Mesenchymal stem cell (in vitro differentiated cells and primary cell): ENCODE results near the gene NTRK1.
"Not testable (repeated sequence)": the region's sequence is repeated elsewhere in the genome, so short reads cannot be mapped to it uniquely, and the experiment has no call there.

Experiments used
- DNase-seq: peaks from one replicate; pipeline ENCODE4 v3.0.0-alpha.2; 2013
- H2AFZ ChIP-seq: one replicate; pipeline ENCODE4 v1.6.1; 2013; ENCODE audit warnings: low read depth, mild to moderate bottlenecking, control low read depth, inconsistent platforms, low read length, moderate library complexity
- H2AK5ac ChIP-seq: 2 replicates; pipeline ENCODE4 v1.6.1; 2013; ENCODE audit warnings: low read length, moderate library complexity, mild to moderate bottlenecking, inconsistent platforms; ENCODE audit not compliant: severe bottlenecking
- H2BK120ac ChIP-seq: one replicate; pipeline ENCODE4 v1.6.1; 2013; ENCODE audit warnings: low read depth, mild to moderate bottlenecking, inconsistent platforms, low read length, moderate library complexity
- H2BK12ac ChIP-seq, 2 experiments: one replicate each; pipeline ENCODE4 v1.6.1; 2013; ENCODE audit warnings: inconsistent platforms in 2 of 2, low read length in 2 of 2, mild to moderate bottlenecking in 2 of 2, moderate library complexity in 2 of 2, control low read depth in 1 of 2
- H2BK15ac ChIP-seq: one replicate; pipeline ENCODE4 v1.6.1; 2013; ENCODE audit warnings: mild to moderate bottlenecking, low read depth, inconsistent platforms; ENCODE audit not compliant: poor library complexity, severe bottlenecking
- H2BK5ac ChIP-seq: 2 replicates; pipeline ENCODE4 v1.6.1; 2013; ENCODE audit warnings: low read depth, mild to moderate bottlenecking, low read length, control low read depth, inconsistent platforms; ENCODE audit not compliant: poor library complexity, severe bottlenecking
- H3K14ac ChIP-seq, 2 experiments: one replicate each; pipeline ENCODE4 v1.6.1; 2013; ENCODE audit warnings: inconsistent platforms in 2 of 2, low read length in 2 of 2, control low read depth in 1 of 2, mild to moderate bottlenecking in 1 of 2, moderate library complexity in 1 of 2
- H3K18ac ChIP-seq, 2 experiments: one replicate each; pipeline ENCODE4 v1.6.1; 2013; ENCODE audit warnings: inconsistent platforms in 2 of 2, low read length in 2 of 2, control low read depth in 1 of 2, low read depth in 1 of 2, mild to moderate bottlenecking in 1 of 2
- H3K23ac ChIP-seq, 2 experiments: one replicate each; pipeline ENCODE4 v1.6.1; 2013; ENCODE audit warnings: inconsistent platforms in 2 of 2, low read length in 2 of 2, mild to moderate bottlenecking in 2 of 2, moderate library complexity in 2 of 2, control low read depth in 1 of 2
- H3K27ac ChIP-seq: 2 replicates; pipeline ENCODE4 v1.5.1; 2013; ENCODE audit warnings: mild to moderate bottlenecking, moderate library complexity, low read length, control low read depth, inconsistent platforms; ENCODE audit not compliant: poor library complexity, severe bottlenecking
- H3K27me3 ChIP-seq, 2 experiments: 2 replicates each; pipeline versions ENCODE4 v1.6.1 to v1.7.0; 2013; ENCODE audit warnings: low read length in 2 of 2, mild to moderate bottlenecking in 2 of 2, moderate library complexity in 2 of 2, control low read depth in 1 of 2, inconsistent platforms in 1 of 2; ENCODE audit not compliant: control insufficient read depth in 1 of 2, insufficient read depth in 1 of 2
- H3K36me3 ChIP-seq, 2 experiments: 2 replicates each; pipeline versions ENCODE4 v1.6.1 to v1.7.0; 2013; ENCODE audit warnings: low read length in 2 of 2, control low read depth in 1 of 2, inconsistent platforms in 1 of 2, low read depth in 1 of 2, mild to moderate bottlenecking in 1 of 2; ENCODE audit not compliant: insufficient read depth in 2 of 2, control insufficient read depth in 1 of 2
- H3K4ac ChIP-seq, 2 experiments: one replicate each; pipeline ENCODE4 v1.6.1; 2013; ENCODE audit warnings: inconsistent platforms in 2 of 2, low read length in 2 of 2, mild to moderate bottlenecking in 2 of 2, moderate library complexity in 2 of 2, control low read depth in 1 of 2, low read depth in 1 of 2
- H3K4me1 ChIP-seq: 2 replicates; pipeline ENCODE4 v1.6.1; 2013; ENCODE audit warnings: low read depth, low read length, control low read depth; ENCODE audit not compliant: control insufficient read depth, insufficient read depth
- H3K4me2 ChIP-seq: 2 replicates; pipeline ENCODE4 v1.6.1; 2013; ENCODE audit warnings: low read length, mild to moderate bottlenecking, inconsistent platforms; ENCODE audit not compliant: poor library complexity, severe bottlenecking
- H3K4me3 ChIP-seq, 2 experiments: 2 replicates each; pipeline versions ENCODE4 v1.5.1 to v1.7.0; 2013; ENCODE audit warnings: low read length in 2 of 2, mild to moderate bottlenecking in 2 of 2, control low read depth in 1 of 2, low read depth in 1 of 2; ENCODE audit not compliant: insufficient read depth in 1 of 2
- H3K79me1 ChIP-seq: replicated peaks from 2 replicates; pipeline ENCODE4 v1.6.1; 2013; ENCODE audit warnings: mild to moderate bottlenecking, control low read depth, low read length, inconsistent platforms; ENCODE audit not compliant: poor library complexity, severe bottlenecking
- H3K9ac ChIP-seq: 2 replicates; pipeline ENCODE4 v1.7.0; 2013; ENCODE audit warnings: mild to moderate bottlenecking, low read length, moderate library complexity
- H3K9me3 ChIP-seq: 2 replicates; pipeline ENCODE4 v1.7.0; 2013; ENCODE audit warnings: mild to moderate bottlenecking, low read length; ENCODE audit not compliant: control insufficient read depth
- H4K8ac ChIP-seq: one replicate; pipeline ENCODE4 v1.6.1; 2013; ENCODE audit warnings: inconsistent platforms, mild to moderate bottlenecking, low read length, moderate library complexity
- H4K91ac ChIP-seq: one replicate; pipeline ENCODE4 v1.6.1; 2013; ENCODE audit warnings: mild to moderate bottlenecking, low read length, inconsistent platforms
- WGBS: methylation state at CpG from one replicate; pipeline ENCODE4 v1.1.7; 2013; ENCODE audit warnings: mixed read lengths; 5-methylcytosine and 5-hydroxymethylcytosine counted together

Gene NTRK1

DNA sequence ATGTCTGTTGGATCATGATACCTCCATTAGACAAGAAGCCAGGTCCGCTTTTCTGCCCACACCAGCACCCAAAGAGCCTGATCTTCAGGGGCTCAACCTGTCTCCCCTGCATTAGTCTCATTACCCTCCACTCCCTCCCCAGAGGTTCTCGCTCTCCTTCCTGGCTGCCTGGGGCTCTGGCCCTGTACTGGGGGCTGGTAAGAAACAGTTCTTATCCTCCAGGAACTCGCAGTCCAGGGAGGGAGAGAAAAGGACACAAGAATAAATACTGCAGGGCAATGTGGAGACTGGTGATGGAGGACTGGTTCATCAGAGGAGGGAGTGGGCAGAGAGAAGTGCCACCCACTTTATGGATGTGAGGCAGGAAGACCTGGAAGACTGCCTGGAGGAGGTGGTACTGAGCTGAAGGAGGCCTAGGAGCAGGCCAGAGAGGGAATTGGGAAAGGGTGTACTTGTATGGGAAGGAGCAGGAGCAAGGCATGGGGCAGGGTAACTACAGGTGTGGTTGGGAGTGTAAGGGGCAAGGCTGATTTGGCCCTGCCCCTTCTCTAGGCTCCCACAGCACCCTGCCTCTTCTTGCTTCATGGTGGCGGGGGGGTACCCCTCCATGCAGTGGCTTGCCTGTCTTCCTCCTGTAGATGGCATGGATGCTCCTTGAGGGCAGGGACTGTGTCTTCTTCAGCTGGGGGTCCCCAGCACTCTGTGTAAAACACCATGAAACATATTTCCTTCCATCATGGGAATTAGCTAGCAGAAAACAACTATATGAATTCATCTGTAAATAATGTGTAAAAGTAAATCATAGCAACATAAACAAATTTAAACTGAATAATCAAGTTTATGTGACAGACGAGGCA, 64.7 kb downstream of the NTRK1 start:
- Histone ChIP-seq H4K8ac (no peak overlapping the region), H3K4me3 (no peak overlapping the region), H3K18ac (no peak overlapping the region), H2BK120ac (no peak overlapping the region), H3K4ac (no peak overlapping the region), H3K4me1 (peaks cover 28% of the 10 kb centered on the region), H3K27me3 (peaks cover 87 to 88% of the 10 kb centered on the region in 2 experiments), H2BK15ac (no peak overlapping the region), H2BK5ac (no peak overlapping the region), H2BK12ac (no peak overlapping the region), H2AK5ac (no peak overlapping the region), H3K23ac (no peak overlapping the region), H3K9ac (no peak overlapping the region), H3K4me2 (no peak overlapping the region), H3K79me1 (no peaks in the 10 kb centered on the region), H3K27ac (no peak overlapping the region), H3K36me3 (no peaks in the 10 kb centered on the region), H4K91ac (no peak overlapping the region), H3K14ac (peak overlapping the region in 1 of 2 experiments; percentile 49), H2AFZ (no peak overlapping the region), H3K9me3 (no peaks in the 10 kb centered on the region)
- no peak for DNase-seq
- WGBS = 69% methylated on average over 4 of the region's 5 CpGs

DNA sequence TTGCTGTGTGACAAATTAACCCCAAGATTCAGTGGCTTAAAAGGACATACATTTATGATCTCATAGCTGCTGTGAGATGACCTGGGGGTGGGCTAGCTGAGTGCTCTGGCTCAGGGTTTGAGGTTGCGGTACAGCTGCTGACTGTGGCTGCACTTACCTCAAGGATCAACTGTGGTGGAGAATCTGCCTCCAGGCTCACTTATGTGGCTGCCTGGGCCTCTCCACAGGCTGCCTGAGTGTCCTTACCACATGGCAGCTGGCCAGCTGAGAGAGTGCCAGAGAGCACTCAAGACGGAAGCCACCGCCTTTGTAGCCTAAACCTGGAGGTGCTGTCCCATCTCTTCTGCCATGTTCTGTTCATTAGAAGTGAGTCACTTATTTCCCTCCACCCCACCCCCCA, 65.5 kb downstream of the NTRK1 start:
- no peak overlapping the region for H3K4me2 ChIP-seq
- H3K79me1 ChIP-seq = no peaks in the 10 kb centered on the region
- no peak overlapping the region for H2AFZ ChIP-seq
- H3K4me1 ChIP-seq = peaks cover 23% of the 10 kb centered on the region
- no peak overlapping the region for H3K27ac ChIP-seq
- no peak overlapping the region for H4K91ac ChIP-seq
- H2BK5ac ChIP-seq = no peak overlapping the region
- H3K9me3 ChIP-seq = no peaks in the 10 kb centered on the region
- H3K4me3 ChIP-seq = no peak overlapping the region
- peaks cover 80 to 87% of the 10 kb centered on the region in 2 experiments for H3K27me3 ChIP-seq
- no peak overlapping the region for H3K18ac ChIP-seq
- no peak overlapping the region for H4K8ac ChIP-seq
- no peak overlapping the region for H2BK15ac ChIP-seq
- 35% methylated on average over 3 of the region's 3 CpGs for WGBS
- H3K4ac ChIP-seq = no peak overlapping the region
- H2BK120ac ChIP-seq = no peak overlapping the region
- H3K36me3 ChIP-seq = no peaks in the 10 kb centered on the region
- no peak overlapping the region for H3K14ac ChIP-seq
- no peak overlapping the region for H2BK12ac ChIP-seq
- H2AK5ac ChIP-seq = no peak overlapping the region
- H3K9ac ChIP-seq = no peak overlapping the region
- peak; percentile 88 for DNase-seq
- no peak overlapping the region for H3K23ac ChIP-seq

DNA sequence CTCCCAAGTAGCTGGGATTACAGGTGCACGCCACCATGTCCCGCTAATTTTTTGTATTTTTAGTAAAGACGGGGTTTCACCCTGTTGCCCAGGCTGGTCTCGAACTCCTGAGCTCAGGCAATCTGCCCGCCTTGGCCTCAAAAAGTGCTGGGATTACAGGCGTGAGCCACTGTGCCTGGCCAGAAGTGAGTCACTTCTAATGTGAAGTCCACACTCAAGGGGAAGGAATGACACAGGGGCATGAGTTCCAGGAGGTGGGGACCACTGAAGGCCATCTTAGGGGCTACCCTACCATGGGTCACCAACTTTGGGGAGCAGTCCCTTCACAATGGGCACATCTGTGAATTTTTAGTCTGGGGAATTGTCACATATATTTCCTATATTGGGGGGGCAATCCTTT, 66.0 kb downstream of the NTRK1 start:
- not testable (repeated sequence) for H4K91ac ChIP-seq, H2BK120ac ChIP-seq, H2AFZ ChIP-seq, H2AK5ac ChIP-seq, H2BK15ac ChIP-seq, H2BK5ac ChIP-seq, H3K79me1 ChIP-seq, H2BK12ac ChIP-seq, H3K9me3 ChIP-seq, H3K14ac ChIP-seq, H3K4me3 ChIP-seq, H4K8ac ChIP-seq, H3K18ac ChIP-seq, H3K36me3 ChIP-seq, H3K4ac ChIP-seq, H3K23ac ChIP-seq, H3K27ac ChIP-seq, H3K9ac ChIP-seq, H3K4me2 ChIP-seq
- peak; percentile 39 for DNase-seq
- 75% methylated on average over 6 of the region's 6 CpGs for WGBS
- Histone ChIP-seq H3K27me3 (peaks cover 75 to 84% of the 10 kb centered on the region in 2 experiments), H3K4me1 (peaks cover 23% of the 10 kb centered on the region)

- H3K4me3 ChIP-seq = peak overlapping the region; percentile 55 to 70
- H2BK15ac ChIP-seq = peak overlapping the region; percentile 15
- H3K4ac ChIP-seq = no peak overlapping the region
- no peak overlapping the region for H3K27ac ChIP-seq
- H4K91ac ChIP-seq = no peak overlapping the region
- peak overlapping the region; percentile 99 for H3K4me2 ChIP-seq
- peak overlapping the region in 1 of 2 experiments; percentile 80 for H3K23ac ChIP-seq
- no peak overlapping the region for H3K14ac ChIP-seq
- H3K9me3 ChIP-seq = no peaks in the 10 kb centered on the region
- H3K36me3 ChIP-seq = no peaks in the 10 kb centered on the region
- H2BK12ac ChIP-seq = peak overlapping the region in 1 of 2 experiments; percentile 49
- H3K27me3 ChIP-seq = peaks cover 68 to 77% of the 10 kb centered on the region in 2 experiments
- H3K9ac ChIP-seq = no peak overlapping the region
- H2BK5ac ChIP-seq = no peak overlapping the region
- H3K79me1 ChIP-seq = no peaks in the 10 kb centered on the region
- no peak overlapping the region for H2BK120ac ChIP-seq
- peak; percentile 80 for DNase-seq
- H2AFZ ChIP-seq = peak overlapping the region; percentile 18
- no peak overlapping the region for H3K18ac ChIP-seq
- 4% methylated on average over 64 of the region's 64 CpGs for WGBS
- peak overlapping the region; percentile 19 for H4K8ac ChIP-seq
- H2AK5ac ChIP-seq = no peak overlapping the region
- peaks cover 23% of the 10 kb centered on the region for H3K4me1 ChIP-seq
These were observed 66.8 kb downstream of the NTRK1 start for GRCh38 chr1:156927215-156928042.
